T-helper 17 cell (primary cell): ENCODE measurements around the gene PTPRT. TPM values are rescaled to one million over a fixed set of nuclear protein-coding genes. Genes with fewer than 3 reads are reported as not detected.

Experiments
- ATAC-seq: fragments of 150-1000 bp; cut with Tn5 transposase; 2 replicates; pipeline ENCODE4 v1.10.0; 2021; ENCODE audit warnings: mild to moderate bottlenecking, moderate library complexity
- DNase-seq, 3 donors: peaks; one replicate each; pipeline versions ENCODE4 v3.0.0 to v3.0.0-alpha.2; 2020 to 2021
- H3K9me3 ChIP-seq: one replicate; pipeline ENCODE4 v1.7.0; 2013; ENCODE audit warnings: low read length, mild to moderate bottlenecking; ENCODE audit not compliant: control insufficient read depth, poor library complexity, severe bottlenecking
- H3K27ac Mint-ChIP-seq: one replicate; pipeline ENCODE4 v1.8.0; 2022; ENCODE audit warnings: mild to moderate bottlenecking, moderate library complexity, mixed read lengths
- H3K27me3 Mint-ChIP-seq: one replicate; pipeline ENCODE4 v1.8.0; 2022; ENCODE audit warnings: mixed read lengths
- H3K36me3 Mint-ChIP-seq: one replicate; pipeline ENCODE4 v1.8.0; 2022; ENCODE audit warnings: low read depth, mixed read lengths
- H3K4me1 Mint-ChIP-seq: one replicate; pipeline ENCODE4 v1.8.0; 2022; ENCODE audit warnings: mild to moderate bottlenecking, mixed read lengths
- H3K4me3 Mint-ChIP-seq: one replicate; pipeline ENCODE4 v1.8.0; 2022; ENCODE audit warnings: mild to moderate bottlenecking, moderate library complexity, mixed read lengths
- total RNA-seq, 4 donors: library from RNA in 2 of 4; stranded (reverse) in 2 of 4; gene quantifications; one replicate each; pipeline ENCODE4 v1.2.3 and lab custom pipeline; 2022 to 2026

Gene PTPRT
- total RNA-seq, 2 donors from 2014 or later = not detected

DNA sequence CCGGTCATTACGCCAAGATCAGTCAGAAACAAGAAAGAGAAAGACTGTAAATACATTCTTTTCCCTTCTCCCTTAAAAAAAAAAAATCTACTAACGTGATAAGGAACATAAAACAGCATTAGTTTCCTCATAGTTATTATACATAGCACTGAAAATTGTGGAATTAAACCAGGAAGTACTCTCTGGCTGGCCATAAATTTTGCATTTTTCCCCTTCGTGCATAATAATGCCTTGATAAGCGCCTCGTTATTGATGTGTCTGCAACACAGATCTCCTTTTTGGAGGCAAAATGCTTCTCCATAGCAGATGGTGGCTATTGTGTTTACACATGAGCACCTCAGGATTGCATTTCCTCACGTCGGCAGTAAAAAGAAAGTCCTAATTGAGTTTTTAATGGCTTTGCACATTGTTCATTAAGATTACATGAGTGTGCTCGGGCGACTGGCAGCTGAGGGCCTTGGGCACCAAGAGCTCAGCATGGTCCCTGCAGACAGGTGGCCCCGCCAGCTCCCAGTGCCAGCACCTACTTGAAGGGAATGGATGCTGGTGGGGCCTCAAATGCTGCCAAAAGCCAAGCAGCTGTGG lies 394.5 kb downstream of the PTPRT start:
- H3K36me3 Mint-ChIP-seq = no peaks in the 10 kb centered on the region
- H3K27ac Mint-ChIP-seq = no peak overlapping the region

DNA sequence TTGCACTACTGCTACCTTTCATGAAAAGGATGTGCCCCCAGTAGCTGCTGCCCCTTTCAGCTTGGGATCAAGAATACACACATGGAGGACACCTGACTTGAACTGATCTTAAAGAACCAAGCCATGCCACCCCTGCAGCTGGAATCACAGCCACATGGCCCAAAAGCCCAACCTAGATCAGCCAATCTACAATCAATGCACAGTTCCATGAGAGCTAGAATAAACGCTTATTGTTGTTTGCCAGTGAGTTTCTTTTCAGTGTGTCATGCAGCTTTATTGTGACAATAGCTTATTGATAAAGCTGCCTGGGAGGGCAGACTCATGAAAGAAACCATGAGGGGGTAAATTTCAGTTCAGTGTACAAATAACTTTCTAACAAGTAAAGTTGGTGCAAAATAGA lies 397.7 kb downstream of the PTPRT start:
- H3K9me3 ChIP-seq = no peaks in the 10 kb centered on the region
- no peak for ATAC-seq
- Mint-ChIP-seq H3K4me1 (no peaks in the 10 kb centered on the region), H3K27ac (no peak overlapping the region), H3K36me3 (no peaks in the 10 kb centered on the region), H3K27me3 (no peaks in the 10 kb centered on the region), H3K4me3 (no peak overlapping the region)
- DNase-seq = no peak

More for the DNA sequence above, 394.5 kb downstream of the PTPRT start:
- ATAC-seq = no peak
- H3K9me3 ChIP-seq = no peaks in the 10 kb centered on the region
- Mint-ChIP-seq H3K4me1 (no peaks in the 10 kb centered on the region), H3K4me3 (no peak overlapping the region), H3K27me3 (no peaks in the 10 kb centered on the region)
- no peak for DNase-seq

DNA sequence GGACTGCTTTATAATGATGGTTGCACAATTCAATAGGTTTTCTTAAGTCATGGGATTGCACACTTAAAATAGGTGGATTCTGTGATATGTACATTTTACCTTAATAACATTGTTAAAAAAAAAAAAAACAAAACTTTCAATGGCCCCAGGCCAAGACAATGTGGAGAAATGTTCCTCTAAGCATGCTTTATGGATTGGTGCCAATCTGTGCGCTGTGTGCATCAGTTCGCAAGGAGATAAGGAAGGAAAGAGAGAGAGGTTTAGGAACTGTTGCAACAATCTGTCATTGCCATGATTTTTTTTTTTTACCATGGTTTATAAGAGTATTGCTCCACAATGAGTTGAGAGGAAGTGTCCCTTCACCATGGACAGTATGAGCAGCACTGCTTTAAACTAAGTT lies 399.6 kb downstream of the PTPRT start:
- H3K4me1 Mint-ChIP-seq = no peaks in the 10 kb centered on the region
- H3K9me3 ChIP-seq = no peaks in the 10 kb centered on the region
- no peaks in the 10 kb centered on the region for H3K36me3 Mint-ChIP-seq
- ATAC-seq (no peak), DNase-seq (no peak)
- H3K4me3 Mint-ChIP-seq = no peak overlapping the region
- H3K27ac Mint-ChIP-seq = no peak overlapping the region
- no peaks in the 10 kb centered on the region for H3K27me3 Mint-ChIP-seq

GRCh38 chr20:42788707-42789106 lies 401.0 kb downstream of the PTPRT start:
- Mint-ChIP-seq H3K4me1 (no peaks in the 10 kb centered on the region), H3K4me3 (no peak overlapping the region), H3K27me3 (no peaks in the 10 kb centered on the region), H3K27ac (no peak overlapping the region), H3K36me3 (no peaks in the 10 kb centered on the region)
- no peak for ATAC-seq
- no peaks in the 10 kb centered on the region for H3K9me3 ChIP-seq
- no peak for DNase-seq

- no peak overlapping the region for H3K4me3 Mint-ChIP-seq
- no peaks in the 10 kb centered on the region for H3K36me3 Mint-ChIP-seq
- H3K27me3 Mint-ChIP-seq = no peaks in the 10 kb centered on the region
- DNase-seq (no peak), ATAC-seq (no peak)
- no peak overlapping the region for H3K27ac Mint-ChIP-seq
- H3K4me1 Mint-ChIP-seq = no peaks in the 10 kb centered on the region
- H3K9me3 ChIP-seq = no peaks in the 10 kb centered on the region
These were observed 404.7 kb downstream of the PTPRT start for GRCh38 chr20:42785041-42785440.

- no peaks in the 10 kb centered on the region for H3K9me3 ChIP-seq
- H3K4me3 Mint-ChIP-seq = no peak overlapping the region
- H3K4me1 Mint-ChIP-seq = no peaks in the 10 kb centered on the region
- DNase-seq = no peak
- no peaks in the 10 kb centered on the region for H3K36me3 Mint-ChIP-seq
- no peak overlapping the region for H3K27ac Mint-ChIP-seq
- ATAC-seq = no peak
- no peaks in the 10 kb centered on the region for H3K27me3 Mint-ChIP-seq
These were observed 410.5 kb downstream of the PTPRT start for GRCh38 chr20:42779216-42779615.

- H3K9me3 ChIP-seq = no peaks in the 10 kb centered on the region
- no peaks in the 10 kb centered on the region for H3K36me3 Mint-ChIP-seq
- no peak overlapping the region for H3K27ac Mint-ChIP-seq
- no peak for DNase-seq
- no peaks in the 10 kb centered on the region for H3K27me3 Mint-ChIP-seq
- H3K4me3 Mint-ChIP-seq = no peak overlapping the region
- ATAC-seq = no peak
- no peaks in the 10 kb centered on the region for H3K4me1 Mint-ChIP-seq
These were observed 413.8 kb downstream of the PTPRT start for GRCh38 chr20:42775866-42776265.

GRCh38 chr20:42775037-42775436 lies 414.7 kb downstream of the PTPRT start:
- no peak overlapping the region for H3K4me3 Mint-ChIP-seq

GRCh38 chr20:42763015-42763414 lies 426.7 kb downstream of the PTPRT start:
- Mint-ChIP-seq H3K27me3 (no peaks in the 10 kb centered on the region), H3K4me3 (no peak overlapping the region), H3K27ac (no peak overlapping the region), H3K4me1 (no peaks in the 10 kb centered on the region), H3K36me3 (no peaks in the 10 kb centered on the region)
- H3K9me3 ChIP-seq = no peaks in the 10 kb centered on the region
- ATAC-seq (no peak), DNase-seq (no peak)

More at GRCh38 chr20:42775037-42775436, 414.7 kb downstream of the PTPRT start:
- Mint-ChIP-seq H3K36me3 (no peaks in the 10 kb centered on the region), H3K27ac (no peak overlapping the region), H3K4me1 (no peaks in the 10 kb centered on the region), H3K27me3 (no peaks in the 10 kb centered on the region)
- H3K9me3 ChIP-seq = no peaks in the 10 kb centered on the region
- ATAC-seq (no peak), DNase-seq (no peak)

- H3K27me3 Mint-ChIP-seq = no peaks in the 10 kb centered on the region
- DNase-seq (no peak), ATAC-seq (no peak)
- no peak overlapping the region for H3K27ac Mint-ChIP-seq
- H3K4me1 Mint-ChIP-seq = no peaks in the 10 kb centered on the region
- no peaks in the 10 kb centered on the region for H3K36me3 Mint-ChIP-seq
- H3K4me3 Mint-ChIP-seq = no peak overlapping the region
- no peaks in the 10 kb centered on the region for H3K9me3 ChIP-seq
These were observed 432.7 kb downstream of the PTPRT start for GRCh38 chr20:42756991-42757390.

GRCh38 chr20:42754706-42755105 lies 435.0 kb downstream of the PTPRT start:
- no peak for ATAC-seq
- Mint-ChIP-seq H3K27ac (no peak overlapping the region), H3K4me3 (no peak overlapping the region), H3K36me3 (no peaks in the 10 kb centered on the region), H3K27me3 (no peaks in the 10 kb centered on the region), H3K4me1 (no peaks in the 10 kb centered on the region)
- no peak for DNase-seq
- H3K9me3 ChIP-seq = no peaks in the 10 kb centered on the region

DNA sequence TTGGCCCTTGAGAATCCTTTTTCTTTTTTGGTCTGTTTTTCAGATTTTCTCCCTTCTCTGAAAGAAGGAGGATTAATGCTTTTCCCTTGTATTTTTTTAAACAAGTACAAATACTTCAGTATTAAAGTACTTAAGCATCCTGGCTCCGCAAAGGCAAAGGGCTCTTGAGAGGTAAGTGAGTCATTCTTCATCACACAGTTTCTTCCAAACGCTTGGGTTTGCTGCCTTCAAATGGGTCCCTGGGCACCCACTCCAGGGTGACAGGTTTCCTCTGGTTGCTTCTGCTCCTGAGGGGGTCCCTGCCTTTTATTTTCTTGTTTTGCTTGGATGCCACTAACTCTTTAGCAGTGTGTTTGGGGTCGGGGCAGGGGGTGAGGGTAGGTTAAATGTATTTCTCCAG lies 437.1 kb downstream of the PTPRT start:
- H3K4me1 Mint-ChIP-seq = no peaks in the 10 kb centered on the region
- H3K9me3 ChIP-seq = no peaks in the 10 kb centered on the region
- H3K4me3 Mint-ChIP-seq = no peak overlapping the region
- H3K27ac Mint-ChIP-seq = no peak overlapping the region
- H3K27me3 Mint-ChIP-seq = no peaks in the 10 kb centered on the region
- no peaks in the 10 kb centered on the region for H3K36me3 Mint-ChIP-seq
- DNase-seq (no peak), ATAC-seq (no peak)

GRCh38 chr20:42749556-42749955 lies 440.1 kb downstream of the PTPRT start:
- no peaks in the 10 kb centered on the region for H3K9me3 ChIP-seq
- Mint-ChIP-seq H3K27me3 (no peaks in the 10 kb centered on the region), H3K27ac (no peak overlapping the region), H3K4me1 (no peaks in the 10 kb centered on the region), H3K36me3 (no peaks in the 10 kb centered on the region), H3K4me3 (no peak overlapping the region)
- ATAC-seq (no peak), DNase-seq (no peak)

- Mint-ChIP-seq H3K36me3 (no peaks in the 10 kb centered on the region), H3K27me3 (no peaks in the 10 kb centered on the region), H3K4me1 (no peaks in the 10 kb centered on the region), H3K27ac (no peak overlapping the region), H3K4me3 (no peak overlapping the region)
- H3K9me3 ChIP-seq = no peaks in the 10 kb centered on the region
- ATAC-seq (no peak), DNase-seq (no peak)
These were observed 441.8 kb downstream of the PTPRT start for GRCh38 chr20:42747765-42748411.
